ENCODE results near the gene AGAP3.

The AGAP3 gene

GRCh38 chr7:151074817-151075661, 11.2 kb upstream of the AGAP3 start:
- DNase-seq = no peak

- DNase-seq = no peak
These were observed 10.7 kb upstream of the AGAP3 start for GRCh38 chr7:151075662-151075971.

DNA sequence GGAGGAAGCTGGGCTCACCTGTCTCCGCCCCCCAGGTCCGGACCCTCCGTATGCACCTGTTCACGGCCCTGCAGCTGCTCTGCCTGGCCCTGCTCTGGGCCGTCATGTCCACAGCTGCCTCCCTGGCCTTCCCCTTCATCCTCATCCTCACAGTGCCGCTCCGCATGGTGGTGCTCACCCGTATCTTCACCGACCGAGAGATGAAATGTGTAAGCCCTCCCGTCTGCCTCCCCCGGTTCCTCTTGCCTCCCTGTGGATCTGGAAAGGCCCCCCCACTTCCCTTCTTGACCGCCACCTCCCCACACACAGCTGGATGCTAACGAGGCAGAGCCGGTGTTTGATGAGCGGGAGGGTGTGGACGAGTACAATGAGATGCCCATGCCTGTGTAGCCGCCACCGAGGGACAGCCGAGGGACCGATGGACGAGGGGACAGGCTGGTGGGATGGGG, 10.3 kb upstream of the AGAP3 start:
- DNase-seq = no peak

DNA sequence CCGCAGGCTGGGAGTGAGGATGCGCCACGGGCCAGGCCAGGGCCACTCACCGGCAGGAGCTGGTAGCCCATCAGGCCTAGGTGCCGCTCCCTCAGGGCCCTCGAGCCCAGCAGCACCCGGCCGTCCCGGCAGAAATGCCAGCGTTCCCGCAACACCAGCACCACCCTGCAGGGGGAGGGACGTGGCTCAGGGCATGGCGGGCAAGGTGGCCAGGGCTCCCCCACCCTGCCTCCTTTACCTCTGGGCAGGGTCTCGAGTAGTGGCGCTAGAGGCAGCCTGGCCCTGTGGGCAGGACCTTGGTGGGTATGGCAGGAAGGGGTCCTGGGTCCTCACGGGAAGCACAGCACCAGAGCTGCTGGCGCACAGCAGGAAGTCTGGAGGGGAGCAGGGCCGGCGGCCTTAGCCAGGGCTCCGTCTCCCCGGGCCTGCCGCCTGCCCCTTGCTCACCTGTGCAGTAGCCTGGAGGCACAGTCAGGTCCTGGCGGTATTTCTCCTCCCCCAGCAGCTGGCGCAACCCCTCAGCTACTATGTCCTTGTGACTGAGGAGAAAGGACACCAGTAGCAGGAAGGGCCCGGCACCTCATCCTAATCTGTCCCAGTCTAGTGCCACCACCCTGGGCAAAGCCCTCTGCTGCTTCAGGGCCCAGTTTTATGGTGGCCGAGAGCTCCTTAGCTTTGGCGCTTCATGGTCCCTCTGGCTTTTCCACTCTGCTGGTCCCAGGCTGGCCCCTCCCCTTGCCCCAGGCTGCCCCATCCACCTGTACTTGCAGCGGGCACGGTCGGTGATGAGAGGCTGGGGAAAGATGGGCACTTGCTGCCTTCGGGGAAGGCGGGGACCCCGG, 9.2 kb upstream of the AGAP3 start:
- peak; percentile 45 for DNase-seq

- DNase-seq = no peak
These were observed 8.5 kb upstream of the AGAP3 start for GRCh38 chr7:151077705-151078232.

DNA sequence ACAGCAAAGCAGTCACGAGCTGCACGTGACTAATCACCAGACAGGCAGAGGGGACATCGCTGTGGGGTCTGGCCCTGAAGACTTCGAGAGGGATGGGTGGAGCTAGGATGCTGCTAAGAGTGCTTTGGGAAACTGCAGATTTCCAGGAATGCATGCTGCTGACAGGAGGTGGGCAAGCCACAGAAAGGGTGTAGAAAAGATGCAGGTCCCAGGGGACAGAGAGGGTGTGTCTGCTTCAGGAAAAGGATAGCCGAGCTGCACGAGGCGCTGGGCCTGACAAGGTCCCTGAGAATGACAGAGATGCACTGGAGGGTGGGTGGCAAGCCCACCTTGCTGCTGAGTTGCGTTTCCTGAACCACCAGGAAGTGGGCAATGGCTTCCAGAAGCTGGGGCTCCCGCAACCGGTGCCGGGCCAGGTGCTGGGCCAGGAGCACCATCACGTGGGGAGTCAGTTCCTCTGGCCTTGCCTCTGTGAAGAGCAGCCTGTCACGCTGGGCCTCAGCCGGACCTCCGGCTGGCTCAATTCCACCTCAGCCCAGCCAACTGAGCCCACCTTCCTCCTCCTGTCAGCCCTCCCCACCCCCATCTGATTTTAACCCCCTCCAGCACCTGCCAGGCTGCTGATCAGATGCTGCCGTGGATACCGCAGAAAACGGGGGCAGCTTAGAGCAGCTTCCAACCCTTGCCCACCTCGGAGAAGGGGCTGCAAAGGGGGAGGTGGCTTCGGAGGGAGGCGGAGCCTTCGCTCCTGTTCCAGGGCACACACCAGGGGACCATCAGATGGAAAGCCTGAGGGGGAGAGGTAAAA, 7.8 kb upstream of the AGAP3 start:
- no peak for DNase-seq

GRCh38 chr7:151079199-151079910, 6.9 kb upstream of the AGAP3 start:
- DNase-seq = no peak

DNA sequence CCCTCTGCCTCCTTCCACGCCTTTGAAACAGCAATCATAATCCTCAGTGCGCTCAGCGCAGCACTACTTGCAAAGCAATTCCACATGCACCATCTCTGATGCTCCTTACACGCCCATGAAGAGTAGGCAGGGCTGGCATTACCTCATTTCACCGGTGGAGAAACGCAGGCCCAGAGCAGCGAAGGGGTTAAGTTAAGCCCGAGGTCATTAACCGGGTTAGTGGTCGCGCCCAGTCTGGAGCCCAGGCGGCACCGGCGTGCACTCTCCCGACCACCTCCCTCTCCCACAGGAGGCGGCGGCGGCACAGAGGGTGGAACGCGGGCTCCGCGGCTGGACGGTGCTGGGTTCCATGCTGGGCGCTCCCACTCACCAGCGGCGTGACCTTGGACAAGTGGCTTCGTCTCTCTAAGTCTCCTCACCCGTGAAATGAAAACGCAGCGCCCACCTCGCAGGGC, 6.2 kb upstream of the AGAP3 start:
- no peak for DNase-seq

DNA sequence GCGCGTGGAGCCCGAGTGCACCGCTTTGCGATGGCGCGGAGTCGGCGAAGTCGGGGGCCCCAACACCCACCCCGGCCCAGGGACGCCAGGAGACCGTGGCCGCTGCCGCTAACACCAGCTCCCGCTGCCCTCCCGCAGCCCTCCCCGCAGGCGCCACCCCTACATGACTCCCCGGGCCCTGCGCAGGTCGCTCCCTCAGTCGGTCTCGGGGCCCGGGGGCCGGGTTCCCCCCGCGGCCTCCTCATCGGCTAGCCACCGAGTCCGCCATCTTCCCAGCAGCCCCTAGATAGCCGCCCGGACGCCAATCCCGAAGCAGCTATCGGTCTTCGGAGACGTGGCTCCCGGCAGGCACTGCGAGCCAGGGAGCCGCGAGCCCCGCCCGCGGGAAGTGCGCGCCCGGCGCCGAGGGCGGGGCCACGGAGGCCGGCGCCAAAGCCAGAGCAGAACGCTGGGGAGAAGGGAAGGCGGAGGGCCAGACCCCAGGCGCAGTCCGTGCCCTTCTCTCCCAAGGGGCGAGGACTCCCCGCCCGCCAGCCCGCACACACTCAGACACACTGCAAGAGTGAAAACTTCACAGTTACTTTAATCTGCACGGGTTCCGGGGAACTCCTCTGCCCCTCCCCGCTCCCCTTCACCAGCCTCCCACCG, 5.6 kb upstream of the AGAP3 start, which contains the start of gene FASTK:
Gene FASTK (minus strand): TSS at position 288 of the 648 bp plus-strand sequence. CDS start 43 bp downstream, at position 245.
- peak; percentile 93 for DNase-seq

GRCh38 chr7:151081170-151082101, 4.8 kb upstream of the AGAP3 start:
- DNase-seq = no peak

DNA sequence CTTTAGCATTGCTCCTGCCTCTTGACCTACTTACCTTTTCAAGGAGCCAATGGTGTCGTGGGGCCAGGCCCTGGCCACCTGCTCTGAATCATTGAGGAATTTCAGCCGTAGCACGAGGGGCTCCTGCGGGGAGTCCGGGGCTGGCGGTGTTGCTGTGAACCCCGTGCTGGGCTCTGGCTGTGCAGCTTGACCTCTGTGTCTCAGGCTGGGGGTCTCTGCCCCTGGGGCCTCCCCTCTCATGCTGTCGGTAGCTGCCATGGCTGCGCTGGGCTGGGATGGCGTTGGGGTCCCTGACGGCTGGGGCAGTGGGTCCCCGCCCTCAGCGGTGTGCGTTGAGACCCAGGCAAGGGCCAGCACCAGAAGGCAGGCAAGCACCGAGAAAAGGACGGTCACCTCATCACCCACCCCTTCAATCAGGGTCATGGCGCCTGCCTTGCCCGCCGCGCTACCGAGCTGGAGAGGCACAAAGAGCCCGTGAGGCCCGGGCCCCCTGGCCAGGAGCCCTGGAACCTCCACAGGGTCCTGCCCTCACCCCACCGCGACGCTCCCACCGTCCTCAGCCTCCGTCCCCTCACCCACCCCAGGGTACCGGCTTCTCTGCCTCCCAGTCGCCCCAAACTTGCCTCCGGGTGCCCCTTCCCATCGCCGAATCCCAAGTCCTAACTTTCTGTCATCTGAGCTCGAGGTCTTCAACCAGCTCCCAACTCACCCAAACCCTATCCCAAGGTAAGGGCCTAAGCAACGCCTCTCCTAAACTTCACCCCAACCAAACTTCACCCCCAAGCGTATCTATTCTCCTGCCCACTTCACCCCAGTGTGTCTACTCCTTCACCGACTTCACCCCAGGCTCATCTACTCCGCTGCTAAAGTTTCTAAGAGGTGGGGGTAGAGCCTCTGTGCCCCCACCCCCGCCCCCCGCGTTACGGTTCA, 3.9 kb upstream of the AGAP3 start:
- DNase-seq = no peak

DNA sequence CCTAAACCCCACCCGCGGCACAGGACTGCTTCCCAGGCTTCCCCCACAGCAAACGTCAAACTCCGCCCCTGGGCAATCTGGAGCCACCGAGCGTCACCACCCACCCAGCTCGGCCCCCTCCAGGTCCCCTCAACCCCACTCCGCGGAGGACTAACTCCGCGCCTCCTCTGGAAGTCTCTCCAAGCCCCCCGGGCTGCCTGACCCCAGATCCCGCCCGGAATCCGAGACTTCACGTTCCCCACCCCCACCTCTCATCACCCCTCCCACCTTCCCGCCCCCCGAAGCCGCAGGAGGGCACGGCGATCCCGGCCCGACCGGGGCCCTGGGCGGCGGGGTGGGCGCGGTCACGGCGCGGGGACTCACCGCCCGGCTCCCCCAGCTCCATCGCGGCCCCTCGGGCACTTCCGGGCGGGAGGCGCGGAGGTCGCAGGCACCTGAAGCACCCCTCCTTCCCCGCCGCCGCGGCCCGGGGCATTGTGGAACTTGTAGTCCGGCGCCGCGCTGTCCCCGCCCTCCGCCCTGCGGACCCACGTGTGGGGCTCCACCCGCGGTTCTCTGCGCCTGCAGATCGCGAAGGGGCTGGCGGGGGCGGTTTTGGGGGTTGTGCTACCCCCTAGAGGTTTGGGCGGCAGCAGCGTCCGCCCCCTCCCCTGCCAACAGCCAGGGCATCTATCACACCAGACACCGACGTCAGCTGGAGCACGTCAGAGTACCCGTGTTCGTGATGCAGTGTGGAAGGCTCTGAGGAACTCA, 3.0 kb upstream of the AGAP3 start, which contains the start of gene TMUB1:
Gene TMUB1 (minus strand): TSS at position 423 of the 753 bp plus-strand sequence. CDS start 930 bp downstream, outside the sequence.
- DNase-seq = peak; percentile 92

DNA sequence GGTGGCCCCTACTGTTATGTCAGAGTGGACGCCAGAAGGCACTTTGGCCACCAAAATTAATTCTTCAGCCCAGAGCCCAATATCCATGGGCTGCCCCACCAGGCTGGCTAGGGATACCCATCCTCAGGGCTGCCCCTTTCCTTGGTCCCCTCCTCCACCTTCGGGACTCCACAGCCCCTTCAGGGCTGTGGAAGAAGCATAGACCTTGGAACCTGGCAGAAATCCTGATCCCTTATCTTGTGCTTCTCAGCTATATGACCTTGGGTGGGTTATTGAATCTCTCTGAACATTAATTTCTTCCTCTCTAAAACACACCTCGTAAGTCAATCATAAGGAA, 2.5 kb upstream of the AGAP3 start:
- DNase-seq = no peak

DNA sequence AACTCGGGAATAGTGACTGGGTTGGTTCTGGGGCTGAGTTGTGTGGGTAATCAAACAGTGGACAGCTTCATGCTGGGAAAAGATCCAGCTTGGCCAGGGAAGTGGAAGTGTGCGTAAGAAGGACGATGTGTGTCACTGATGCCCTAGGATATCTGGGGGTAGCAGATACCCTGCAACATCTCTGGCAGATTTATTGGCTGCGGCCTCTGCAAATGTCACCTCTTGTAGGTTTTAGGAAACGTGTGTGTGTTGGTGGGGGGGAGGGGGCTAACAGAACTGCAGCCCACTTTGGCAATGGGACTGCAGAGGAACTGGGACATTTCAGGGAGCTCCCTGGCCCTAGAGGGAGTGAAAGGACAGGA, 965 bp upstream of the AGAP3 start:
- no peak for DNase-seq

GRCh38 chr7:151086802-151087244, 548 bp downstream of the AGAP3 start:
- DNase-seq = peak; percentile 56

- peak; percentile 55 for DNase-seq
These were observed 1.2 kb downstream of the AGAP3 start for GRCh38 chr7:151087245-151088018.

- DNase-seq = no peak
These were observed 2.0 kb downstream of the AGAP3 start for GRCh38 chr7:151088019-151088855.

Measured in stimulated activated CD4-positive, alpha-beta T cell treated with anti-CD3 and anti-CD28 coated beads, Interleukin-15, amount 100 ng/mL, for 24 hours (primary cell).